HG02610 (cell line): ENCODE results near the gene NUP98.
A peak's percentile ranks its signal among the peaks of the same experiment; 100 is the strongest.

Experiments
- ATAC-seq: cut with Tn5 transposase; IDR thresholded peaks from one replicate; pipeline ENCODE4 v1.9.1; 2021; ENCODE audit warnings: mild to moderate bottlenecking, moderate library complexity; ENCODE audit not compliant: unreplicated experiment

NUP98 gene

GRCh38 chr11:3797329-3798090, at the start of gene NUP98:
NUP98 (minus strand) TSS chr11:3797554; CDS start chr11:3782117, 15,437 bp downstream.
- ATAC-seq, result peak; percentile 94

- ATAC-seq, result no peak
These were observed 48.3 kb upstream of the NUP98 start for GRCh38 chr11:3845670-3846069.

- ATAC-seq, result no peak
These were observed 47.9 kb upstream of the NUP98 start for GRCh38 chr11:3845246-3845645.

- ATAC-seq, result no peak
These were observed 46.0 kb upstream of the NUP98 start for GRCh38 chr11:3843326-3843725.

- ATAC-seq, result peak; percentile 61
These were observed 44.3 kb upstream of the NUP98 start for GRCh38 chr11:3841426-3842350.

- peak; percentile 59 for ATAC-seq
These were observed 43.6 kb upstream of the NUP98 start, which contains the start of gene RHOG for GRCh38 chr11:3840870-3841425. RHOG (minus strand) TSS chr11:3840959; CDS start chr11:3828138, 12,821 bp downstream.

- no peak for ATAC-seq
These were observed 42.9 kb upstream of the NUP98 start for GRCh38 chr11:3840004-3840869.

- no peak for ATAC-seq
These were observed 41.1 kb upstream of the NUP98 start for GRCh38 chr11:3838504-3838903.

- ATAC-seq, result no peak
These were observed 40.4 kb upstream of the NUP98 start for GRCh38 chr11:3837793-3838192.

- ATAC-seq, result no peak
These were observed 39.5 kb upstream of the NUP98 start for GRCh38 chr11:3836903-3837302.

GRCh38 chr11:3835751-3836150, 38.4 kb upstream of the NUP98 start:
- no peak for ATAC-seq

GRCh38 chr11:3834664-3835461, 37.5 kb upstream of the NUP98 start:
- ATAC-seq, result no peak

- ATAC-seq, result no peak
These were observed 37.0 kb upstream of the NUP98 start for GRCh38 chr11:3834349-3834663.

- ATAC-seq, result no peak
These were observed 36.1 kb upstream of the NUP98 start for GRCh38 chr11:3833449-3833848.

GRCh38 chr11:3832816-3833215, 35.5 kb upstream of the NUP98 start:
- no peak for ATAC-seq

- peak; percentile 36 for ATAC-seq
These were observed 34.3 kb upstream of the NUP98 start for GRCh38 chr11:3831378-3832239.

GRCh38 chr11:3830730-3831129, 33.4 kb upstream of the NUP98 start:
- no peak for ATAC-seq

GRCh38 chr11:3830088-3830487, 32.7 kb upstream of the NUP98 start:
- ATAC-seq, result no peak
